A549 (cell line): ENCODE measurements around the gene SAMM50. TPM values are rescaled to one million over a fixed set of nuclear protein-coding genes. Genes with fewer than 3 reads are reported as not detected.

Source experiments
- ATAC-seq, 2 experiments: fragments of 200-7000 bp in 1 of 2; fragments of >200 bp in 1 of 2; cut with Nextera tagmentation in 1 of 2; cut with Tn5 transposase in 1 of 2; 3 replicates each; pipeline versions ENCODE4 v1.8.0 to v1.9.1; 2018 to 2020; ENCODE audit warnings: mild to moderate bottlenecking in 1 of 2, moderate library complexity in 1 of 2
- CTCF ChIA-PET: fragments of 300-600 bp; sonication (Branson Sonifier 250); formaldehyde crosslinking; extraction: SDS; loops from one replicate; lab custom pipeline; 2021; ENCODE audit warnings: antibody characterized with exemption, inconsistent platforms; lab: Yijun Ruan, JAX
- POLR2A ChIA-PET: fragments of 350-600 bp; formaldehyde crosslinking; extraction: SDS; loops from one replicate; lab custom pipeline; 2021; ENCODE audit warnings: antibody characterized with exemption, inconsistent platforms; lab: Yijun Ruan, JAX
- DNase-seq, 2 experiments: peaks; one replicate each; pipeline versions ENCODE4 v3.0.0 to v3.0.0-alpha.2; 2011 to 2016; ENCODE audit warnings: low read depth in 1 of 2, low spot score in 1 of 2
- FAIRE-seq: peaks from 2 replicates; lab custom pipeline; 2011; peaks lifted over from hg19 to GRCh38; lab: Jason Lieb, UNC
- H3K27ac ChIP-seq, 2 experiments: fragments of >200 bp; sonication (Bioruptor Twin); formaldehyde crosslinking; 3 replicates each; pipeline ENCODE4 v1.5.1; 2016 to 2017
- H3K4me1 ChIP-seq: fragments of >200 bp; sonication (Bioruptor Twin); formaldehyde crosslinking; 3 replicates; pipeline ENCODE4 v1.6.1; 2016
- H3K4me2 ChIP-seq: fragments of >200 bp; sonication (Bioruptor Twin); formaldehyde crosslinking; 3 replicates; pipeline ENCODE4 v1.6.1; 2016
- H3K4me3 ChIP-seq: fragments of >200 bp; sonication (Bioruptor Twin); formaldehyde crosslinking; 3 replicates; pipeline ENCODE4 v1.5.1; 2016
- H3K9me3 ChIP-seq: fragments of >200 bp; sonication (Bioruptor Twin); formaldehyde crosslinking; 3 replicates; pipeline ENCODE4 v1.6.1; 2016
- ATOH8 ChIP-seq: fragments of 250-450 bp; sonication (Bioruptor Pico); IDR thresholded peaks from 2 replicates; pipeline ENCODE4 v1.5.0; 2020; ENCODE audit warnings: low read depth, mild to moderate bottlenecking, moderate library complexity
- BCL3 ChIP-seq: fragments of >200 bp; sonication (Bioruptor Twin); formaldehyde crosslinking; IDR thresholded peaks from 3 replicates; pipeline ENCODE4 v1.6.1; 2016
- CHD2 ChIP-seq: fragments of 150-350 bp; IDR thresholded peaks from 2 replicates; pipeline ENCODE4 v1.6.1; 2014; ENCODE audit warnings: low read length; ENCODE audit not compliant: partially characterized antibody
- E2F6 ChIP-seq: IDR thresholded peaks from 2 replicates; pipeline ENCODE4 v1.6.1; 2012; ENCODE audit warnings: low read depth, borderline replicate concordance
- EHF ChIP-seq: fragments of 250-450 bp; sonication (Bioruptor Pico); IDR thresholded peaks from 2 replicates; pipeline ENCODE4 v1.5.0; 2020; ENCODE audit warnings: mild to moderate bottlenecking
- HMGXB4 ChIP-seq: fragments of 250-450 bp; sonication (Bioruptor Pico); IDR thresholded peaks from 2 replicates; pipeline ENCODE4 v1.5.0; 2021; ENCODE audit warnings: mild to moderate bottlenecking, moderate library complexity, borderline replicate concordance
- HOXB13 ChIP-seq: fragments of 250-450 bp; sonication (Bioruptor Pico); IDR thresholded peaks from 2 replicates; pipeline ENCODE4 v1.5.0; 2020; ENCODE audit warnings: low read depth, mild to moderate bottlenecking, moderate library complexity
- JUNB ChIP-seq: fragments of >200 bp; sonication (Bioruptor Twin); formaldehyde crosslinking; IDR thresholded peaks from 2 replicates; pipeline ENCODE4 v1.6.1; 2016
- POLR2A ChIP-seq: IDR thresholded peaks from 2 replicates; pipeline ENCODE4 v1.6.1; 2012; ENCODE audit warnings: mild to moderate bottlenecking, low read length
- POLR2AphosphoS2 ChIP-seq: conservative IDR thresholded peaks from 2 replicates; pipeline ENCODE4 v1.6.1; 2012; ENCODE audit warnings: low read length, improper control_type of control experiment, inconsistent platforms
- REST ChIP-seq: fragments of 200-600 bp; sonication (generic); IDR thresholded peaks from 2 replicates; pipeline ENCODE4 v1.6.1; 2016; ENCODE audit warnings: antibody characterized with exemption, mild to moderate bottlenecking, moderate library complexity
- RFX5 ChIP-seq: fragments of 450-650 bp; IDR thresholded peaks from 2 replicates; pipeline ENCODE4 v1.7.1; 2014; ENCODE audit warnings: antibody characterized with exemption, mild to moderate bottlenecking, moderate library complexity
- RNF2 ChIP-seq: fragments of 200-600 bp; sonication (generic); IDR thresholded peaks from 2 replicates; pipeline ENCODE4 v1.6.1; 2016; ENCODE audit warnings: low read depth, mild to moderate bottlenecking, antibody characterized with exemption, moderate library complexity, borderline replicate concordance
- TP53 ChIP-seq: fragments of 250-450 bp; sonication (Bioruptor Pico); IDR thresholded peaks from 2 replicates; pipeline ENCODE4 v1.5.0; 2021; ENCODE audit warnings: mild to moderate bottlenecking, moderate library complexity
- ZSCAN20 ChIP-seq: fragments of 250-450 bp; sonication (Bioruptor Pico); IDR thresholded peaks from 2 replicates; pipeline ENCODE4 v1.8.0; 2022; ENCODE audit warnings: mild to moderate bottlenecking, moderate library complexity
- WGBS: methylation state at CpG from one replicate; pipeline ENCODE4 v1.1.6; 2017; ENCODE audit errors: missing lambda C conversion rate; 5-methylcytosine and 5-hydroxymethylcytosine counted together
- polyA plus RNA-seq, 4 experiments: library from polyadenylated mRNA; depleted of rRNA in 3 of 4; stranded (reverse); fragments of >200 nt; fragmentation: RNase III in 1 of 4; extraction: RNeasy Plus Mini Kit Qiagen cat#74134 plus additional on column Dnase treatment in 1 of 4; gene quantifications; 2 replicates in 3 of 4; 3 replicates in 1 of 4; pipeline ENCODE4 v1.2.3, GENCODE V29; 2011 to 2017

Gene SAMM50
- polyA plus RNA-seq, 2 of the 4 experiments (the other 2 are of a cell fraction): 49.3 to 51.4 TPM

GRCh38 chr22:43995798-43996169 is 40.5 kb downstream of the SAMM50 start:
- no peaks in the 10 kb centered on the region for H3K4me1 ChIP-seq
- H3K27ac ChIP-seq: no peak overlapping the region
- POLR2A ChIA-PET: no interaction called here
- no peak for DNase-seq
- CTCF ChIA-PET: interaction anchor here (1.3 to 7.9 kb wide), 4 partner anchors 10 to 630 kb away, joined by 4 to 166 read pairs (median 76); no protein-coding TSS in a partner anchor
- ATAC-seq: no peak
- TF ChIP-seq RNF2: no peak
- no peak for TF ChIP-seq CHD2
- TF ChIP-seq E2F6: no peak
- no peak for TF ChIP-seq BCL3
- no peak for TF ChIP-seq RFX5
- TF ChIP-seq HOXB13 (CRISPR knock-in tag): no peak
- no peak for TF ChIP-seq HMGXB4 (CRISPR knock-in tag)
- TF ChIP-seq POLR2AphosphoS2: no peak
- no peak for TF ChIP-seq REST
- TF ChIP-seq POLR2A: no peak
- H3K4me3 ChIP-seq: no peak overlapping the region
- no peaks in the 10 kb centered on the region for H3K9me3 ChIP-seq
- 92% methylated on average over 10 of the region's 10 CpGs for WGBS
- FAIRE-seq: no peak
- no peak overlapping the region for H3K4me2 ChIP-seq

GRCh38 chr22:43996170-43996980 is 41.1 kb downstream of the SAMM50 start:
- no peaks in the 10 kb centered on the region for H3K4me1 ChIP-seq
- ChIA-PET CTCF (interaction anchor here (0.9 to 7.9 kb wide), 4 partner anchors 88 to 629 kb away, joined by 3 to 166 read pairs (median 76); no protein-coding TSS in a partner anchor), POLR2A (no interaction called here)
- FAIRE-seq (no peak), ATAC-seq (no peak), DNase-seq (no peak)
- TF ChIP-seq HMGXB4 (CRISPR knock-in tag) (no peak), EHF (CRISPR knock-in tag) (no peak), TP53 (CRISPR knock-in tag) (no peak), JUNB (no peak), ZSCAN20 (CRISPR knock-in tag) (no peak), ATOH8 (CRISPR knock-in tag) (no peak)
- H3K9me3 ChIP-seq: no peaks in the 10 kb centered on the region
- no peak overlapping the region for H3K27ac ChIP-seq
- H3K4me3 ChIP-seq: no peak overlapping the region
- no peak overlapping the region for H3K4me2 ChIP-seq
- 93% methylated on average over 45 of the region's 45 CpGs for WGBS
